OCI-LY1 (cell line): Measurements from ENCODE around the gene ATP2B2.

ENCODE experiments used
- H2AFZ ChIP-seq: fragments of 200-600 bp; sonication (generic), shearing (Covaris generic); 2 replicates; pipeline ENCODE4 v1.6.0; 2014; ENCODE audit warnings: antibody characterized with exemption, mild to moderate bottlenecking, low read length
- H3F3A ChIP-seq: fragments of 200-600 bp; sonication (generic), shearing (Covaris generic); 2 replicates; pipeline ENCODE4 v1.6.0; 2014; ENCODE audit warnings: mild to moderate bottlenecking, antibody characterized with exemption, low read length, moderate library complexity; ENCODE audit not compliant: insufficient read depth
- H3K27ac ChIP-seq: fragments of 200-600 bp; sonication (generic); 2 replicates; pipeline ENCODE4 v1.5.1; 2014; ENCODE audit warnings: low read length, mixed run types, mild to moderate bottlenecking, low read depth; ENCODE audit not compliant: poor library complexity, severe bottlenecking
- H3K27me3 ChIP-seq: fragments of 200-600 bp; sonication (generic); 2 replicates; pipeline ENCODE4 v1.6.0; 2014; ENCODE audit warnings: antibody characterized with exemption, mild to moderate bottlenecking, low read length, moderate library complexity; ENCODE audit not compliant: insufficient read depth
- H3K36me3 ChIP-seq: fragments of 200-600 bp; sonication (generic); 2 replicates; pipeline ENCODE4 v1.6.1; 2014; ENCODE audit warnings: mild to moderate bottlenecking, antibody characterized with exemption, low read length, moderate library complexity, mixed read lengths; ENCODE audit not compliant: insufficient read depth
- H3K4me1 ChIP-seq: fragments of 200-600 bp; sonication (generic); 2 replicates; pipeline ENCODE4 v1.5.1; 2014; ENCODE audit warnings: mild to moderate bottlenecking, low read length, moderate library complexity; ENCODE audit not compliant: insufficient read depth, severe bottlenecking
- H3K4me2 ChIP-seq: fragments of 200-600 bp; sonication (generic), shearing (Covaris generic); 2 replicates; pipeline ENCODE4 v1.6.1; 2014; ENCODE audit warnings: low read length
- H3K4me3 ChIP-seq: fragments of 200-600 bp; sonication (generic); 2 replicates; pipeline ENCODE4 v1.5.1; 2014; ENCODE audit warnings: low read length, low read depth, mild to moderate bottlenecking, mixed read lengths; ENCODE audit not compliant: poor library complexity, severe bottlenecking
- H3K79me2 ChIP-seq: fragments of 200-600 bp; shearing (Covaris generic); 2 replicates; pipeline ENCODE4 v1.6.1; 2016; ENCODE audit warnings: mixed run types, low read length, mixed read lengths; ENCODE audit not compliant: insufficient read depth
- H3K9ac ChIP-seq: fragments of 200-600 bp; sonication (generic), shearing (Covaris generic); 2 replicates; pipeline ENCODE4 v1.6.1; 2014; ENCODE audit warnings: mild to moderate bottlenecking, low read length, mixed read lengths
- H3K9me2 ChIP-seq: fragments of 200-600 bp; sonication (generic), shearing (Covaris generic); 2 replicates; pipeline ENCODE4 v1.6.1; 2014; ENCODE audit warnings: low read depth, mild to moderate bottlenecking, low read length, mixed read lengths
- H3K9me3 ChIP-seq: fragments of 200-600 bp; shearing (Covaris generic); 2 replicates; pipeline ENCODE4 v1.6.1; 2014; ENCODE audit warnings: low read length, mixed read lengths
- H4K20me1 ChIP-seq: fragments of 200-600 bp; sonication (generic), shearing (Covaris generic); 2 replicates; pipeline ENCODE4 v1.6.0; 2016; ENCODE audit warnings: mild to moderate bottlenecking, low read length; ENCODE audit not compliant: insufficient read depth
- CTCF ChIP-seq: fragments of 200-600 bp; sonication (generic), shearing (Covaris generic); IDR thresholded peaks from 2 replicates; pipeline ENCODE4 v1.5.1; 2017; ENCODE audit warnings: mild to moderate bottlenecking, antibody characterized with exemption, low read length, moderate library complexity, mixed read lengths
- EZH2 ChIP-seq: fragments of 200-600 bp; sonication (generic), shearing (Covaris generic); IDR thresholded peaks from 2 replicates; pipeline ENCODE4 v1.8.0; 2017; ENCODE audit warnings: borderline replicate concordance, mixed run types, mild to moderate bottlenecking, antibody characterized with exemption, low read length, moderate library complexity, mixed read lengths

Gene ATP2B2

GRCh38 chr3:10363935-10364334, 141.5 kb downstream of the ATP2B2 start:
- Histone ChIP-seq H3K79me2 (no peaks in the 10 kb centered on the region), H3K9me3 (no peaks in the 10 kb centered on the region), H3K27me3 (peaks cover 13% of the 10 kb centered on the region; the same call in 1 of the 2 replicates), H3K27ac (no peak overlapping the region), H3K36me3 (no peaks in the 10 kb centered on the region), H3K4me3 (no peak overlapping the region), H4K20me1 (no peaks in the 10 kb centered on the region), H3K9me2 (no peaks in the 10 kb centered on the region), H3K4me2 (no peak overlapping the region), H3F3A (no peaks in the 10 kb centered on the region), H2AFZ (no peak overlapping the region), H3K9ac (no peak overlapping the region), H3K4me1 (no peaks in the 10 kb centered on the region)
- TF ChIP-seq CTCF (no peak), EZH2 (no peak)

GRCh38 chr3:10361375-10361774, 144.0 kb downstream of the ATP2B2 start:
- TF ChIP-seq CTCF: no peak
- no peak for TF ChIP-seq EZH2
- no peak overlapping the region for H2AFZ ChIP-seq
- no peaks in the 10 kb centered on the region for H3K36me3 ChIP-seq
- no peaks in the 10 kb centered on the region for H4K20me1 ChIP-seq
- no peak overlapping the region for H3K27ac ChIP-seq
- H3K9me2 ChIP-seq: no peaks in the 10 kb centered on the region
- H3K9me3 ChIP-seq: no peaks in the 10 kb centered on the region
- no peak overlapping the region for H3K4me2 ChIP-seq
- H3K9ac ChIP-seq: no peak overlapping the region
- H3K4me3 ChIP-seq: no peak overlapping the region
- H3K4me1 ChIP-seq: no peaks in the 10 kb centered on the region
- peaks cover 13% of the 10 kb centered on the region; the same call in 1 of the 2 replicates for H3K27me3 ChIP-seq
- H3K79me2 ChIP-seq: no peaks in the 10 kb centered on the region
- H3F3A ChIP-seq: no peaks in the 10 kb centered on the region

- Histone ChIP-seq H3K36me3 (no peaks in the 10 kb centered on the region), H4K20me1 (no peaks in the 10 kb centered on the region), H3K9me3 (no peaks in the 10 kb centered on the region), H3K27ac (no peak overlapping the region), H3K4me2 (no peak overlapping the region), H3K27me3 (peaks cover 13% of the 10 kb centered on the region; the same call in 1 of the 2 replicates), H3F3A (no peaks in the 10 kb centered on the region), H3K9ac (no peak overlapping the region), H3K4me1 (no peaks in the 10 kb centered on the region), H3K9me2 (no peaks in the 10 kb centered on the region), H2AFZ (no peak overlapping the region), H3K4me3 (no peak overlapping the region), H3K79me2 (no peaks in the 10 kb centered on the region)
- TF ChIP-seq EZH2 (no peak), CTCF (no peak)
These were observed 144.9 kb downstream of the ATP2B2 start for GRCh38 chr3:10360478-10360877.
